Measurements from ENCODE around the gene TPSG1. TPM values are rescaled to one million over a fixed set of nuclear protein-coding genes. Genes with fewer than 3 reads are reported as not detected.

Gene TPSG1
- total and polyA plus RNA-seq, 10 of the 15 experiments (the other 5 are each of a cell fraction or from before 2014, with no cell fraction given): not detected

DNA sequence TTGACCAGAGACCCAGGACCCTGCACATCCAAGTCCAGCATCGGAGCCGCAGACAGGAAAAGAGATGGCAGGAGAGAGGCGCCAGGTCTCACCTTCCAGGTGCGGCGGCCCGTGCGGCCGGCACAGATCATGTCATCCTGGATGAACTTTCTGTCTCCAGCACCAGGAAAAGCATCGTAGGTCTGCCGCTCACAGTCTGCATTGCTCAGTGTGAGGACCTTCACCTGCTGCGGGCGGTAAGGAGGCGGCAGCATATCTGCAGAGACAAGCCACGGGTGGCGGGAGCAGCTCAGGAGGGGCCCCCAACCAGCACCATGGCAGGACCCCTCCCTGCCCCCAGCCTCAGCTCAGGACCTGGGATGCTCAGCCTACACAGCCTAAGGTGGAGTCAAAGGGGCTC, 48.7 kb upstream of the TPSG1 start:
- DNase-seq (ENCODE audit: low read depth, low spot score) (no peak), FAIRE-seq (no peak), ATAC-seq (no peak)
- CTCF ChIA-PET: no interaction called here
- Histone ChIP-seq H3K27ac (ENCODE audit: control insufficient read depth, insufficient read depth) (no peak overlapping the region), H2AFZ (ENCODE audit: control insufficient read depth, low read depth, low read length) (no peak overlapping the region), H3K4me2 (ENCODE audit: control insufficient read depth, insufficient read depth) (no peak overlapping the region), H3K4me1 (ENCODE audit: control insufficient read depth, insufficient read depth, low read length) (no peaks in the 10 kb centered on the region), H3K4me3 (no peak overlapping the region), H3K79me2 (ENCODE audit: control insufficient read depth, insufficient read depth, low read length) (no peaks in the 10 kb centered on the region), H3K36me3 (ENCODE audit: control insufficient read depth in 2 of 2, insufficient read depth in 2 of 2, low read length in 1 of 2) (no peaks in the 10 kb centered on the region), H3K9me3 (replicated peaks; ENCODE audit: control insufficient read depth, insufficient read depth, low read length) (no peaks in the 10 kb centered on the region), H3K9ac (ENCODE audit: control insufficient read depth, insufficient read depth, low read length) (no peak overlapping the region), H3K27me3 (replicated peaks in 1 of 2; ENCODE audit: control insufficient read depth in 2 of 2, insufficient read depth in 2 of 2, low read length in 1 of 2) (no peaks in the 10 kb centered on the region; a peak in 1 of 4 replicates), H4K20me1 (ENCODE audit: control insufficient read depth, insufficient read depth) (no peaks in the 10 kb centered on the region)
- SMC1A ChIA-PET (ENCODE audit: uncharacterized antibody, unreplicated experiment): no interaction called here
- intact Hi-C loops (cut with micrococcal nuclease; ENCODE audit: unreplicated experiment) (no loop called here), in situ Hi-C loops (cut with MboI) (no loop called here)
- RAD21 ChIA-PET (ENCODE audit: unreplicated experiment): no interaction called here
- TF ChIP-seq, protein P1, sequence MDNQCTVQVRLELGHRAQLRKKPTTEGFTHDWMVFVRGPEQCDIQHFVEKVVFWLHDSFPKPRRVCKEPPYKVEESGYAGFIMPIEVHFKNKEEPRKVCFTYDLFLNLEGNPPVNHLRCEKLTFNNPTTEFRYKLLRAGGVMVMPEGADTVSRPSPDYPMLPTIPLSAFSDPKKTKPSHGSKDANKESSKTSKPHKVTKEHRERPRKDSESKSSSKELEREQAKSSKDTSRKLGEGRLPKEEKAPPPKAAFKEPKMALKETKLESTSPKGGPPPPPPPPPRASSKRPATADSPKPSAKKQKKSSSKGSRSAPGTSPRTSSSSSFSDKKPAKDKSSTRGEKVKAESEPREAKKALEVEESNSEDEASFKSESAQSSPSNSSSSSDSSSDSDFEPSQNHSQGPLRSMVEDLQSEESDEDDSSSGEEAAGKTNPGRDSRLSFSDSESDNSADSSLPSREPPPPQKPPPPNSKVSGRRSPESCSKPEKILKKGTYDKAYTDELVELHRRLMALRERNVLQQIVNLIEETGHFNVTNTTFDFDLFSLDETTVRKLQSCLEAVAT (IDR thresholded peaks at IDR 0.05): no peak
- TF ChIP-seq ZNF217 (IDR thresholded peaks at IDR 0.05) (no peak), FOXM1 (IDR thresholded peaks at IDR 0.05; ENCODE audit: low read depth, low read length) (no peak), MXI1 (IDR thresholded peaks at IDR 0.05; ENCODE audit: low read depth, low read length) (no peak), TCF7 (IDR thresholded peaks at IDR 0.05; ENCODE audit: borderline replicate concordance) (no peak), BHLHE40 (IDR thresholded peaks at IDR 0.05; ENCODE audit: borderline replicate concordance in 1 of 2, low read depth in 2 of 2, low read length in 1 of 2) (no peak), FOS (IDR thresholded peaks at IDR 0.05; ENCODE audit: borderline replicate concordance, extremely low read depth, insufficient read length) (no peak), ZNF24 (IDR thresholded peaks at IDR 0.05) (no peak), WRNIP1 (IDR thresholded peaks at IDR 0.05; ENCODE audit: borderline replicate concordance, low read depth, low read length) (no peak), PML (IDR thresholded peaks at IDR 0.05; ENCODE audit: low read length) (no peak), CEBPB (IDR thresholded peaks at IDR 0.05; ENCODE audit: borderline replicate concordance in 1 of 2, low read depth in 2 of 2, low read length in 2 of 2) (no peak), BRCA1 (IDR thresholded peaks at IDR 0.05; ENCODE audit: low read depth, low read length) (no peak), GATAD2B (conservative IDR thresholded peaks at IDR 0.05; ENCODE audit: low read depth) (no peak), TARDBP (IDR thresholded peaks at IDR 0.05; ENCODE audit: borderline replicate concordance) (no peak), RB1 (IDR thresholded peaks at IDR 0.05; ENCODE audit: borderline replicate concordance) (no peak), ESRRA (IDR thresholded peaks at IDR 0.05; ENCODE audit: low read length) (no peak), ATF7 (IDR thresholded peaks at IDR 0.05; ENCODE audit: low read depth) (no peak)
- TF ChIP-seq, protein P2, sequence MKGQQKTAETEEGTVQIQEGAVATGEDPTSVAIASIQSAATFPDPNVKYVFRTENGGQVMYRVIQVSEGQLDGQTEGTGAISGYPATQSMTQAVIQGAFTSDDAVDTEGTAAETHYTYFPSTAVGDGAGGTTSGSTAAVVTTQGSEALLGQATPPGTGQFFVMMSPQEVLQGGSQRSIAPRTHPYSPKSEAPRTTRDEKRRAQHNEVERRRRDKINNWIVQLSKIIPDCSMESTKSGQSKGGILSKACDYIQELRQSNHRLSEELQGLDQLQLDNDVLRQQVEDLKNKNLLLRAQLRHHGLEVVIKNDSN (IDR thresholded peaks at IDR 0.05; ENCODE audit: borderline replicate concordance, extremely low read length, insufficient read depth, low read depth, low read length): no peak
- TF ChIP-seq, protein P3, sequence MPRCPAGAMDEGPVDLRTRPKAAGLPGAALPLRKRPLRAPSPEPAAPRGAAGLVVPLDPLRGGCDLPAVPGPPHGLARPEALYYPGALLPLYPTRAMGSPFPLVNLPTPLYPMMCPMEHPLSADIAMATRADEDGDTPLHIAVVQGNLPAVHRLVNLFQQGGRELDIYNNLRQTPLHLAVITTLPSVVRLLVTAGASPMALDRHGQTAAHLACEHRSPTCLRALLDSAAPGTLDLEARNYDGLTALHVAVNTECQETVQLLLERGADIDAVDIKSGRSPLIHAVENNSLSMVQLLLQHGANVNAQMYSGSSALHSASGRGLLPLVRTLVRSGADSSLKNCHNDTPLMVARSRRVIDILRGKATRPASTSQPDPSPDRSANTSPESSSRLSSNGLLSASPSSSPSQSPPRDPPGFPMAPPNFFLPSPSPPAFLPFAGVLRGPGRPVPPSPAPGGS (IDR thresholded peaks at IDR 0.05; ENCODE audit: borderline replicate concordance, insufficient read depth, low read depth, low read length, poor library complexity, severe bottlenecking): no peak
- TF ChIP-seq, protein P4, sequence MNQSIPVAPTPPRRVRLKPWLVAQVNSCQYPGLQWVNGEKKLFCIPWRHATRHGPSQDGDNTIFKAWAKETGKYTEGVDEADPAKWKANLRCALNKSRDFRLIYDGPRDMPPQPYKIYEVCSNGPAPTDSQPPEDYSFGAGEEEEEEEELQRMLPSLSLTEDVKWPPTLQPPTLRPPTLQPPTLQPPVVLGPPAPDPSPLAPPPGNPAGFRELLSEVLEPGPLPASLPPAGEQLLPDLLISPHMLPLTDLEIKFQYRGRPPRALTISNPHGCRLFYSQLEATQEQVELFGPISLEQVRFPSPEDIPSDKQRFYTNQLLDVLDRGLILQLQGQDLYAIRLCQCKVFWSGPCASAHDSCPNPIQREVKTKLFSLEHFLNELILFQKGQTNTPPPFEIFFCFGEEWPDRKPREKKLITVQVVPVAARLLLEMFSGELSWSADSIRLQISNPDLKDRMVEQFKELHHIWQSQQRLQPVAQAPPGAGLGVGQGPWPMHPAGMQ (IDR thresholded peaks at IDR 0.05; ENCODE audit: borderline replicate concordance): no peak
- 80% methylated on average over 15 of the region's 15 CpGs for WGBS (ENCODE audit: insufficient coverage, insufficient replicate concordance, low lambda C conversion rate, missing lambda C conversion rate)
- no TSS peak for BruUV-seq (replicated peaks)
- POLR2A ChIA-PET: no interaction called here

Data from GM12878 (cell line).